Measurements from ENCODE around the gene ETS1.

DNA sequence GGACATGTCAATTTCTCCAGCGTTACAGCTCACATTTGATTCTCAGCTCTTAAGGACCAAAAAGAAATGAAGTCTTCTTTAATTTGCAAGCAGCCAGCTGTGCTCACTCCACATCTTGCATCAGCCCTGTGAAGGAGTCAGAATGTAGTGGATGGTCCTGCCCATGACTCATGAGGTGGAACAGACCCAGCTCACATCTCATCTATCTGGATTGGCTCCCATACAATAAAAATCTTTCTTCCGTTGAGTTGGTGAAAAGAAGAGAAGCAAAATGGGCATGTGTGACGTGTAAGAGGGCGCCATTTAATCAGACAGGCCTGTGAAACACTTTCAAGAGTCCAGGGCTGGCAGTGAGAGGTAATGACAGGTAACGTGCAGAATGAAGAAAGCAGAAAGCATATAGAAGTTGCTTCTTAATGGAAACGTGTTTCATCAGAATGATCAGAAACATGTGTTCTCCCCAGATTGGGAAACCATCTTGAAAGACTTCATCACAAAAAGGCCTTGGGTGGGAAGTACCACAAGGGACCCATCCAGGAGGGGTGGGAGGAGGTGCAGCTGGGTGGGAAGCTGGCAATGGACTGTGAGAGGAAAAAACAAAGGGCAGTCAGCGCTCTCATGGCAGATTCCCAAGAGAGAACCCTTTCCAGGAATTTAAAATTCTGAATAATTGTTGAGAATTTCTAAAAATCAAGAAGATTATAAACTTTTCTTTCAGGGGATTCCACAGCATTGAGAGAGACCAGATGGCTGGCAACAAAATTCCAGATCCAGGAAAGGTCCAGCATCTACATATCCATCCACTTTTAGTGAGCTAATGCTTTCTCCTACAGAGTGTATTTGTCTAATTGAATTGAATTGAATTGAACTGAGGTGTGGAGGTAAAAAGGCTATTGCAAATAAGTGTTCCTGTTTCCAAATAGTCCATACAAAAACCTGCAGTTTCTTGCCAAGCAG, 57.0 kb downstream of the ETS1 start:
- TF ChIP-seq POLR2AphosphoS5 (IDR thresholded peaks at IDR 0.05; ENCODE audit: borderline replicate concordance, low read depth, low read length), result no peak
- no peak for TF ChIP-seq EZH2 (IDR thresholded peaks at IDR 0.05)

Data from SK-N-MC (cell line).